NCI-H2196 (cell line): ENCODE data around the gene BZW2.
"Not testable (repeated sequence)": the region's sequence is repeated elsewhere in the genome, so short reads cannot be mapped to it uniquely, and the experiment has no call there.

Source experiments
- DNase-seq: peaks from one replicate; lab custom pipeline; 2025; ENCODE audit not compliant: unreplicated experiment; lab: John Stamatoyannopoulos, UW

BZW2 gene

DNA sequence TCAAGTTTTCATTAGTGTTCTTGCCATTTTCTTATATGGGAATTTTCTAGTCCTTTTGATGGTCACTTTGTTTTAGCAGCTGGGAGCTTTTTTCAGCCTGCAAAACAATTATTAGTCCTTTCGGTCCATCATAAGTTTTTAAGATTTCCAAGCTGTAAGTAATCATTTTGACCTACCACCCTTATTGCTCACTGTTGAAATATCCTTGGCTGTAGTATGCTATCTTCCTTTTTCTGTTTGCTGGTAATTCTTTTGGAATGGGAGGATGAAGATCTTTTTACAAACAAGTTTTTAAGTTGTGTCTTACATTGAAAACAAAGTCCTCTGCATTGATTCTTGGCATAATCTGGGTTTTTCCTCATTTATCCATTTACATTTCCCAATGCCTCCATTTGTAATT lies 24.0 kb downstream of the BZW2 start:
- no peak for DNase-seq

DNA sequence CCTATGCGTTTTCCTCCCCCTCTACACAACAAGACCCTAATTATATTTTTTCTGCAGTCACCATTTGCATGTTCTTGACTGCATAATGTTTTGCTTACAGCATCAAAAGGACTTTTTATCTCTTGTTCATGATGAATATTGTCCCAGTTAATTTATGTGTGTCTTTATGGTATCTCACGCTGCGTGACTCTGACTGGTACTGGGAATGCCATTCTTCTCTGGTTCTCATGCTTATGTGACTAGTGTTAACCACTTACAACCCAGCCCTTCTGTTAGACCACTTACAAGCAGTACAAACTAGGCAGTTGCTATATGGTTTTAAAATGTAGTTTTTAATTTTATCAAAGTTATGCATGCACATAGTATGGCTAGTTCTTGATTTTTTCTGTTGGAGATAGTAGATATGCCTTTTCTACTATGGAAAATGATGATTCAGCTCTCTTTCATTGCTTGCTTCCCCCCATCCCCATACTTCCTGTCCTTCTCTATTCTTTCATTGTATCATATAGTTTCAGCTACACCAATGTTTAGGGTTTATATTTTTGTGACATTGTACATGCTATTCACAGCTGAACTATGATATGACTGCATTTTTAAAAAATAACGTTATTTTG lies 24.9 kb downstream of the BZW2 start:
- no peak for DNase-seq

DNA sequence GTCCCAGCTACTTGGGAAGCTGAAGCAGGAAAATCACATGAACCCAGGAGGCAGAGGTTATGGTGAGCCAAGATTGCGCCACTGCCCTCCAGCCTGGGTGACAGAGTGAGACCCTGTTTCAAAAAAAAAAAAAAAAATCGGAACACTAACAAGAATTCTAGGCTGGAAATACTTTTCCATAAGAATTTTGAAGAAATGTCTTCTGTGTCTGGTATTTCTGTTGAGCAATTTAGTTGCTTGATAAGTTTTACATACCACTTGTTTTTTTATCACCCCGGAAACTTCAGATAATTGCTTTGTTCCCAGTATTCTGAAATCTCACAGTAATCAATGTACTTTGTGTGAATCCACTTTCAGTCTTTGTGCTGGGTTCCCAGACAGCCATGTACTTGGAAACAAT lies 25.8 kb downstream of the BZW2 start:
- DNase-seq = no peak

DNA sequence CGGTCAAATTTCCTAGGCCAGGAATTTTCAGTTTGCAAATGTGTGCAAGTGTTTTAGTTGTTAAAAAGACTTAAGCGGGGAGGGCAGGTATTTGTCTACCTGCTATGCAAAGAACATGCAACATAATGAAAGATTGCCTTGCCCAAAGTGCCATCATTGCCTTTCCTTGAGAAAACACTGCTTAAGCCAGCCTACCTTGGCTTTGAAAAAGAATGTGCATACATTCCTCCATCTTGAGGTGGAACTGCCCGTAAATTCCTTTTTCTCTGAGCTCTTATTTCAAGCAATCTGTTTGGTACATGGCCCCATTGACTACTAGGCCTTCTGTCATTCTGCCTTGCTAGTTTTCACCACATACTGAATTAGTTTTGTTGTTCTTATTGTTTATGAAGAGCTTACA lies 29.3 kb downstream of the BZW2 start:
- DNase-seq = no peak

DNA sequence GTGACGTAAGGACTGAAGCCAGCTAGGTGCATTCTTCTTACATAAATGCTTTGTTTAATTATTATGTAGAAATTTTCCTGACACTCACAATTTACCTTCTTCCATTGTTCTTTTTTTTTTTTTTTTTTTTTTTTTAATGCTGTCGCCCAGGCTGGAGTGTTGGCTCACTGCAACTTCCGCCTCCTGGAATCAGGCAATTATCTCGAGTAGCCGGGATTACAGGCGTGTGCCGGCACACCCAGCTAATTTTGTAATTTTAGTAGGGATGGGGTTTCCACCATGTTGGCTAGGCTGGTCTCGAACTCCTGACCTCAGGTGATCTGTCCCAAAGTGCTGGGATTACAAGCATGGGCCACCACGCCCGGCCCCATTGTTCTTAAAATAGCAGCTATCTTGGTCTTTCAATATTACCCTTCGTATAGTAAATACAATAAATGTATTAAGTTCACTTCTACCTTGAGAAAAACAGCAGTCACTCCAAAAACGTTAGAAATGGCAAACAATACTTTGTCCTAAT lies 32.1 kb downstream of the BZW2 start:
- DNase-seq = no peak

DNA sequence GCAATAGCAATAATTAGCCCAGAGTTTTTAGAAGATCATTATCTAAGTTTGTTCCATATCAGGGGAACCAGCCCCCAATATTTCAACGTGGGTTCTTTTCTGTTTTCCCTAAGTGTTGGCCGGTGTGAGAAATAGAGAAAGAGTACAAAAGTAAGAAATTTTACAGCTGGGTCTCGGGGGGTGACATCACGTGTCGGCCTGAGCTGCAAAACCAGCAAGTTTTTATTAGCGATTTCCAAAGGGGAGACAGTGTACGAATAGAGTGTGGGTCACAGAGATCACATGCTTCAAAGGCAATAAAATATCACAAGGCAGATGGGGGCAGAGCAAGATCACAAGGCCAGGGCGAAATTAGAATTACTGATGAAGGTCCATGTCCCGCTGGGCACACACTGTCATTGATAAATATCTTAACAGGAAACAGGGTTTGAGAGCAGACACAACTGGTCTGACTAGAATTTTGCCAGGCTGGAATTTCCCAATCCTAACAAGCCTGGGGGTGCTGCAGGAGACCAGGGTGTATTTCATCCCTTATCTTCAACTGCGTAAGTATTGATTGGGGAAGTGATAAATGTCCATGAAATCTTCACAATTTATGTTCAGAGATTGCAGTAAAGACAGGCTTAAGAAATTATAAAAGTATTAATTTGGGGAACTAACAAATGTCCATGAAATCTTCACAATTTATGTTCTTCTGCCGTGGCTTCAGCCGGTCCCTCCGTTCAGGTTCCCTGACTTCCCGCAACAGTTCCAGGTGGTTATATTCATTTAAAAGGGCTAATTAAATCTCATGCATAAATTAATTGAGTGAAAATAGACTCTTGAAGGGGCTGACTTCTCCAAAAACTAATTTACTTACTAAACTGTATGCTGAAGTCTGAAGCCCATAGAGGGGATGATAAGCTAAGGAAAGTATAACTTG lies 32.9 kb downstream of the BZW2 start:
- not testable (repeated sequence) for DNase-seq

DNA sequence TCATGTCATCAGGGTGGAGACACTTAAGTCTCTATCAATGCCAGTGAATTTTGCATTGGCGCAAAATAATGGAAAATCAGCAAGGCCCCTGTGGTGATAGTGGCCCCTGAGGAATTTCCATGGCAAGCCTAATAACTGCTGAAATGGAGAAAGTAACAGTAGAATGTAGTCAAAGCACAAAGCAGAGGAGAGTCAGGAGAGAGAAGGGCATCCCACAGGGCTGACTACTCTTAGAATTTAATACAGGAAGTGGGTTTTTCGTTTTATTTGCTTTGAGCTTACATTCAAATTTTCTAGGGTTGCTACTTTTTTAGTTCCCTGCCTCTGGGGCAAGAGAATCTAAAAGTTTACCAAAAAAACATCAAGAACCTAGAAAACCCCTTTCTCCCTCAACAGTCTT lies 39.0 kb downstream of the BZW2 start:
- no peak for DNase-seq

DNA sequence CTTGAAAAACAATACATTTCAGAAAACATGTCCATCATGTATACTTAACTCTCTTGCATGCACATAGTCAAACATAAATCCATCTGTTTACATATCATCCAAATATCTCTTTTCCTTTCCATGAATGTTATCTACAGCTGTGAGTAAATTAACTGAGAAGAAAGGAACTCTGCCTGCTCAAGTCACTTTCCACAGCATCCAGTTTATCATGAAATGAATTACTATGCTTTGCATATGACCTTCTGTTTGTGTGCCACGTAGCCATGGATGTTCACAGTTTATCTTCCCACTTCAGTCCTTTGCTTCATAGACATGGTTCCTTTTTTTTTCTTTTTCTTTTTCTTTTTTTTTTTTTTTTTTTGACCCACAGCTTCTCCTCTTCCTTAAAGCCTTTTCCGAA lies 39.6 kb downstream of the BZW2 start:
- DNase-seq = no peak

DNA sequence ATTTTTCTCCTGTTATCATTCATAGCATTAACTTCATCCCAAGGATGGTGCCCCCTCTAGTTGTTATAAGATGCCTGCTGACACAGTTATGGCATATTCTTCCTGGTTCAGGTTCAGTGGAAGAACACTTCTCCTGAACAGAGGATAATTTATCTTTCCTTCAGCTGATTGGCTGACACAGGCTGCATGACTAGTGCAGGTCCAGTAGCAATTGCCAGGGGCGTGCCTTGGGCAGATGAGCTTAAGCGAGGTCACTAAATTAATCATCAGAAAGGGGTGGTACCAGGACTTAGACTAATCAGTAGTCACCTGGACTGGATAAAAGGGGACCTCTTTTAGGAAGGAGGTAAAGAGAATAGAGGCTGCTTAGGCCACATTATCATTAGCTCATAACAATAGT lies 42.3 kb downstream of the BZW2 start:
- no peak for DNase-seq

DNA sequence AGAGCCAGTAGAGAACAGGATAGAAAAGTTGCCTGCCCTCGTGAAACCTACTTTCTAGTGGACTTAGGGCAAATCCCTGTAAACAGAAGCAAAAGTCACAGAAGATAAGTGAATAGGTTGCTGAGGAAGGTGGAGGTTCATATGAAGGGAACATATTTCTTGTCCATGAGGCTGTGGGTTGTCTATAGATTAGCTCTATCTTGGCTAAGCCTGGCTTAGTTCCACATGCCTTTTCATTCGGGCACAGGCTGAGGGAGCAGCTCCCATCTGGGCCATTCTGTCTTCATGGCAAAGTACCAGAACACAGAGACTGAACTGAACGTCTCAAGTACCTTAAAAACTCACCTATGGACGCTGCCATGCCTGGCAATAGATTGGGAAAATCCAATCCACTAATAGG lies 45.3 kb downstream of the BZW2 start:
- no peak for DNase-seq

DNA sequence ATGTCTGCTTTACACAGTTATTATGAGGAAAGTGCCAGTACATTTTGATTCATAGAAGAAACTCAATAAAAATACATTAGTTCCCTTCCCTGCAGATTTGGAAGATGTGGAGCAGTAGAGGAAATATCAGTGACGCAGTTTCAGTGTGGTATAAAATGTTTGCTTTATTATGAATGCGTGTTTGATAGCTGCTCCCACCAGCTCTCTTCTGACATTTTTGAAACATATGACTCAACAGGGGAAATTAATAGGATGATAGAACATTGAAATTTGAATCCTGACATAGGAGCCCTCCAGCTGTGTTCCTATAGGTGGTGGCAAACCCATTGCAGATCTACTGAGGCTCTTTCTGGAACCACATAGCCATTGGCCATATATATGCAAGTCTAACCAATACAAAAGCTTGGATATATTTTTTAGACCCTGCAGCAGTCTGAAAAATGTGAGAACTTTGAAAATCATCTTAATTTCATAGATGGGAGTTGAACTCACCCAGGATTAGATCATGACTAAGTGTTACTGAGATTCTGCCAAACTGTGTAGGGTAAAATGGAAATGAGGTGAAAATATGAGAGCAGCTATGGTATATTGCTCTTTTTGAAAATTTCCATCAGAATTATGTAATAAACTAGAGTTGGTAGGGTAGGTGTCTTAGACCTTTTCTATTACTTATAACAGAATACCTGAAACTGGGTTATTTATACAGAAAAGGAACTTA lies 47.8 kb downstream of the BZW2 start:
- no peak for DNase-seq

DNA sequence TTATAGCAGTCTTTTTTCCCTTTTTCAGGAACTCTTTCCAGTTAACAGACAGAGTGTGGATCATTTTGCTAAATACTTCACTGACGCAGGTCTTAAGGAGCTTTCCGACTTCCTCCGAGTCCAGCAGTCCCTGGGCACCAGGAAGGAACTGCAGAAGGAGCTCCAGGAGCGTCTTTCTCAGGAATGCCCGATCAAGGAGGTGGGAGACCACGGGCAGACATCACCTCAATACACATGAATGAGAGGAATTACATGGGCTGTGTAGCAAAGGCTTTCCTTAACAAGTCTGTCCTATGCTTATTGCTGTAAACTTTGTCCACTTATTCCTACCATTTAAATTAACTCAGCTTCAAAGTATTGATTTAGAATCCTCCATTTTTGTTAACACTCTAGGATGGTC lies 48.8 kb downstream of the BZW2 start:
- no peak for DNase-seq

DNA sequence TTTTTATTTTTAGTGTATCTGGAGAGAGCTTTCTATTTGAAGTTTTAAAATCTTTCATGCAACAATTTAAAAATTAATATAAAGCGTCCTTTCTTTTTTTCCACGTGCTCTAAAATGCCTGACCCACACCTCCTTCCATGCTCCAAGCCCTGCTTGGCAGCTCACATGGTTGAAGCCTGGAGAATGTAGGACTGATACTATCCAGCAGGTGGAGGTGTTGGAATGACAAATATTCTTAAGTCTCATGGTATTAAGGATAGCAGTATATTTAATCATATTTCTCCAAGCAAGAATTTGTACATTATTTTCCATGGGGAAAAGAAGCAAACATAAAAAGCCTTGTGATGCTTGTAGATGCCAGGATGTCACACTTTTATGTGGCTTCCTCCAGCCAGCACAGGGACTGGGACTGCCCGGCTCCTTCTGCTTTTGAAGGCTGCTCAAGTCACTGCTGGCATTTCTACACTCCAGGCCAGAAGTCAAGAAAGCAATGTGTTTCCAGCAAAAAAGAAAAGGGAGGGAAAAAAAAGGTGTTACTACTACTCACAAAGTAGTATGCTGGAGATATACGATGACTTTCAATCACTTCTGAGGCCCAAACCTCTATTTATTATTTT lies 49.7 kb downstream of the BZW2 start:
- peak; percentile 49 for DNase-seq

DNA sequence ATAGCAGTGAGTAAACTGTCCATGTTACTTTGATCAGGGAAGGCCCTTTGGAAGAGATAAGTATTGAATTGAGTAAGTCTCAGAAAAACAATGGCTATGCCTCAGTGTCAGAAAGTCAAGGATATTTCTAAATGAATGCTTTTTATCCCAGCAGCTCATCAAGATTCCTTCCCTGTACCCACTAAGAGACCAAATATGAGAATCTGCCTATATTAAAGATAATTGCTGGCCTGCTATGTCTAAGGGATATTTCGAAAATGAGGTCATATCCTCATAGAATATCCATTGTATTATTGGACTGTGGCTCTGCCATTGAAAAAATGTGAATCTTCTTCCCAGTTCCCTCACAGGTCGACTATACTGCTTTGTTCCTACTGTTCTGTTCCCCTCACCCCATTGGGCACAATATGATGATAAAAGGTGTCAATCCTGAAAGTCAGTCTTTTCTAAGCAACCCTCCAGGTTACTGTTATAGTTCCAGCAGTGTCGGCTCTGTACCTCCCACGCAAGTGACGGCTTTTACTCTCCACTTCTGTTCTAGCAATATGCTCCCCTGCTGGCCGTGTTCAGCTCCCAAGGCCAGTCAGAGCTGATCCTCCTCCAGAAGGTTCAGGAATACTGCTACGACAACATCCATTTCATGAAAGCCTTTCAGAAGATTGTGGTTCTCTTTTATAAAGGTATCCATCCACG lies 51.7 kb downstream of the BZW2 start:
- no peak for DNase-seq

DNA sequence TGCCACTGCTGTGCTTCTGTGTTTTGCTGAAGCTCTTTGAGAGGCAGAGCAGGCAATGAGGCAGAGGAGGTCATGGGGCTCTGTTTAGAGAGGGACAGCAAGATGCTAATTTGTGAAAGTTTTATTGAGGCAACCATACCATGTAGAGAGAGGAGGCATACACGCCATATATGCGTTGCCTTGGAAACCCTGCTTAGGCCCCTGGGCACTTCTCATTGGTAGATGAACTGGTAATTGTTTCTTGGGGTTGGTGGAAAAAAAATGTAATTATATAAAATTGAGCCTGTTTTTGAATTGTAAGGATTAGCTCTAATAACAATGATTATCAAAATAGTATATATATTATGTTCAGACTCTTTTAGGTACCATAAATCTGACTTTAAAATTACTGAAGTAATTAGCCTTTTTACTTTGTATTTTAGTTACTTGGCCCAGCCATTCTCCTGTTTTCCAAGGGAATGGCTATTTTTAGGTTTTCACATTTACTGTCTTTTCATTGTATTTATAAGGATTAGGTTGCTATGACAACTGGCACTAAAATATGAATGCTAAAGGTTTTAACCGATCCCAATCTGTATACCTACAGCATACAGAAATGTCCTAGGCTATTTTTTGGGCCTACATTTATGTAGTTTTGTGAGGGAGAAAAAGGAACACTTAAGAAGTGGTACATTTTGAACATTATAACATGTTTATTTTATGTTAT lies 52.4 kb downstream of the BZW2 start:
- DNase-seq = no peak

DNA sequence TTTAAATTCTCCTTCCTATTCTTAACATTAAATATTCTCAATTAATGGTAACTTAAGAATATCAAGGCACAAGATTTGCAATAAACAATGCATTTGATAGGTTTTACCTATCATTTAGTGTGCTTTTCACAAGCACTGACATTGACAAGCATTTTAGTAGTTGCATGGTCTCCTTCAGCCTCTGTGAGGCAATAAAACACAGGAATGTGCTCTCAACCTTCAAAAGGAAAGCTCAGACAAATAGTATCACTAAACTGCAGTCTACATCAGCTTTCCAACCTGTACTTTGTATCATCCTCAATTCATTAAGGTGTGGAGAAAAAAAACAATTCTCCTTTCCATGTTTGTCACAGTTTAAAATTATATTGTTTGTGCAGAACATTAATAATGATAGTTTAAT lies 56.5 kb downstream of the BZW2 start:
- DNase-seq = no peak

DNA sequence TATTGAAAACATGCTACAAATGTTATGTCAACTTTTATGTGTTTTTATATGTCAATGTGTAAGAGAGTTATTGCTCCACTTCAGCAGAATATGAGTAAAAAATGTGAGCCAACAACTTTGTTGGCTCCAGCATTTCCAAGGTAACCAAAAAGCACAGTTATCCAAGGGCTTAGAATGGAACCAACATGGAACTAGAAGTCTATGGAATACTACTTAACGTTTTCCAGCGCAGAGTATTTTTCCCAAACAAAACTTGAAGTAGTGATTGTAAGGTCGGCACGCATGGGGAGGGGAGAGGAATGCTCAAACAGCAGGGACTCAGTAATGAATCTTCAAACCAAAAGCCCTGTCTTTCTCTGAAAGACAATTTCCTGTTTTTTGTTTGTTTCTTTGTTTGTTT lies 62.5 kb downstream of the BZW2 start:
- DNase-seq = no peak

DNA sequence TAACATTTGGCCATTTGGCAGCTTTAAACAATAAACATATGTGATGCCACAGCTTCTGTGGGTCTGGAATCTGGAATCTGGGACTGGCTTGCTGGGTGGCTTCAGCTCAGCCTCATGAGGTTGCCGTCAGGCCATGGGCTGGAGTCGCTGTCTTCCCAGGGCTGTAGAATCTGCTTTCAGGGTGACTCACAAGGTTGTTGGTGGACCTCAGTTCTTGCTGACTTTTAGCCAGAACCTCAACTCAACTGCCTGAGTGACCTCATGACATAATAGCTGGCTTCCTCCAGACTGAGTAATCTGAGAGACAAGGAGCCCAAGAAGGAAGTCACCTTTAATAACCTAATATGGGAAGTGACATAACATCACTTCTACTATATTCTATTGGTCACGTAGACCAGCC lies 63.0 kb downstream of the BZW2 start:
- DNase-seq = no peak

DNA sequence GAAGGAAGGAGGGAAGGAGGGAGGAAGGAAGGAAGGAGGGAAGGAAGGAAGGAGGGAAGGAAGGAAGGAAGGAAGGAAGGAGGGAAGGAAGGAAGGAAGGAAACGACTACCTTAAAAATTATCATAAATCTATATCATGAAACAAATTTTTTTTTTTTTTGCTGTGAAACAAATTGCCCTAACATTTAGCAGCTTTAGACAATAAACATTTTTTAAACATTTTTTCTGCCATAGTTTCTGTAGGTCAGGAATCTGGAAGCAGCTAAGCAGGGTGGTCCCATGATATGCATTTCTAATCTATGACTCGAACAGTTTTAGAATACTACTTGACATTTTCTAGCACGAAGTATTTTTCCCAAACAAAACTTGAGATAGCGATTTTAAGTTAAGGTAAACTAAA lies 64.7 kb downstream of the BZW2 start:
- no peak for DNase-seq

DNA sequence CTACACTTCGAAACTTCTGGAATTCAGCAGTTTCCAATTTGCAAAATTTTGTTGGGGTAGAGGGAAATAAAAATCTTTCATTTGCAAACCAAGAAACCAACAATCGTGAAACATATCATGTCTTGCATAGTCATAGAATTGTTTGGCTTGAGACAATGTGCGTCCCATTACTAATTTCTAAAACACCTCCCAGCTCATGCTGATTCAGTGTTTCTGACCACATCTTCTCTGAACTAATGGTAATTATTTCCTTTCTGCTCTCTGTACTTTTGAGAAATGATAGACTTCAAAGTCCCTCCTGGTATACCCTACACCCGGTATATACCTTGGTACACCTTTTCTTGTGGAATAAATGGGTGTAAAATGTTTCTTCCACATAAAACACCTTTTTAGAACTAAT lies 65.7 kb downstream of the BZW2 start:
- DNase-seq = no peak
